PC-9 (cell line): ENCODE measurements around the gene TMEM50B.

Experiments
- EZH2 ChIP-seq: fragments of 200-600 bp; sonication (generic); IDR thresholded peaks from 2 replicates; pipeline ENCODE4 v1.8.0; 2017; ENCODE audit warnings: antibody characterized with exemption, low read depth
- TF ChIP-seq, protein P1 (sequence below): fragments of 200-600 bp; sonication (generic); conservative IDR thresholded peaks from 2 replicates; pipeline ENCODE4 v1.6.1; 2017; ENCODE audit warnings: mixed run types, antibody characterized with exemption, mild to moderate bottlenecking, moderate library complexity

DNA sequence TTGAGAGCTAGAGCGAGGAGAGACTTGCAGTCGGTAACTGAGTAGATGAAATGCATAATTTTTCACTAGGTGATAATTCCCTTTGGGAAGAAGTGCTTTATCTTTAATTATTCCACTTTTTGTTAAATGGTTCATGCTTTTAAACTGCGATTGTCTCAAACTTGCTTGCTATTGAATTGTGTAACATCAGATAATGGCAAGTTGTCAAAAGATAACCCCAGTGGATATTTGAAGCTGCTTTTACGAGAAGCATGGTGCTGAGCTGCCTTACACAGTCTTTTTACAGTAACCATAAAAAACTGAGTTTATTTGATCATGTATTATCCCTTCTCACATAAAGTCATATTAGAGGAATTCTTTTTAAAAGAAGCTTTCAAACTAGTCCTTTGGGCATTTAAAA lies 30.2 kb downstream of the TMEM50B start:
- no peak for TF ChIP-seq EZH2
- TF ChIP-seq, protein P1, sequence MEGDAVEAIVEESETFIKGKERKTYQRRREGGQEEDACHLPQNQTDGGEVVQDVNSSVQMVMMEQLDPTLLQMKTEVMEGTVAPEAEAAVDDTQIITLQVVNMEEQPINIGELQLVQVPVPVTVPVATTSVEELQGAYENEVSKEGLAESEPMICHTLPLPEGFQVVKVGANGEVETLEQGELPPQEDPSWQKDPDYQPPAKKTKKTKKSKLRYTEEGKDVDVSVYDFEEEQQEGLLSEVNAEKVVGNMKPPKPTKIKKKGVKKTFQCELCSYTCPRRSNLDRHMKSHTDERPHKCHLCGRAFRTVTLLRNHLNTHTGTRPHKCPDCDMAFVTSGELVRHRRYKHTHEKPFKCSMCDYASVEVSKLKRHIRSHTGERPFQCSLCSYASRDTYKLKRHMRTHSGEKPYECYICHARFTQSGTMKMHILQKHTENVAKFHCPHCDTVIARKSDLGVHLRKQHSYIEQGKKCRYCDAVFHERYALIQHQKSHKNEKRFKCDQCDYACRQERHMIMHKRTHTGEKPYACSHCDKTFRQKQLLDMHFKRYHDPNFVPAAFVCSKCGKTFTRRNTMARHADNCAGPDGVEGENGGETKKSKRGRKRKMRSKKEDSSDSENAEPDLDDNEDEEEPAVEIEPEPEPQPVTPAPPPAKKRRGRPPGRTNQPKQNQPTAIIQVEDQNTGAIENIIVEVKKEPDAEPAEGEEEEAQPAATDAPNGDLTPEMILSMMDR: no peak
